Measurements from ENCODE around the gene PPFIBP1.

GRCh38 chr12:27480016-27480415 is 44.0 kb upstream of the PPFIBP1 start:
- TF ChIP-seq GATA3 (IDR thresholded peaks at IDR 0.05; ENCODE audit: low read depth, low read length) (no peak), GATA2 (IDR thresholded peaks at IDR 0.05; ENCODE audit: low read depth, low read length) (no peak)
